HEK293T (cell line): ENCODE results near the gene GDF10.

Experiments
- CTCF ChIA-PET: fragments of 350-600 bp; formaldehyde crosslinking; extraction: SDS; loops from one replicate; lab custom pipeline; 2021; ENCODE audit warnings: antibody characterized with exemption, inconsistent platforms; lab: Yijun Ruan, JAX
- POLR2A ChIA-PET: fragments of 350-600 bp; formaldehyde crosslinking; extraction: SDS; loops from one replicate; lab custom pipeline; 2020; ENCODE audit warnings: antibody characterized with exemption, inconsistent platforms; lab: Yijun Ruan, JAX
- DNase-seq: peaks from one replicate; pipeline ENCODE4 v3.0.0; 2012; ENCODE audit warnings: mixed read lengths; ENCODE audit errors: extremely low spot score
- ARNT ChIP-seq: fragments of 450-650 bp; IDR thresholded peaks from 2 replicates; pipeline ENCODE4 v1.6.1; 2017; ENCODE audit warnings: mild to moderate bottlenecking
- BHLHE40 ChIP-seq: fragments of 450-650 bp; IDR thresholded peaks from 2 replicates; pipeline ENCODE4 v1.6.1; 2016; ENCODE audit warnings: mild to moderate bottlenecking, moderate library complexity, borderline replicate concordance
- CTBP1 ChIP-seq: fragments of 450-650 bp; IDR thresholded peaks from 2 replicates; pipeline ENCODE4 v1.6.1; 2016; ENCODE audit warnings: borderline replicate concordance
- ELF4 ChIP-seq: fragments of 450-650 bp; IDR thresholded peaks from 2 replicates; pipeline ENCODE4 v1.6.1; 2017; ENCODE audit warnings: antibody characterized with exemption
- FOXA1 ChIP-seq: fragments of 450-650 bp; IDR thresholded peaks from 2 replicates; pipeline ENCODE4 v1.6.1; 2016; ENCODE audit warnings: mild to moderate bottlenecking
- FOXK2 ChIP-seq: fragments of 450-650 bp; IDR thresholded peaks from 2 replicates; pipeline ENCODE4 v1.6.1; 2016; ENCODE audit warnings: mild to moderate bottlenecking
- FOXM1 ChIP-seq: fragments of 450-650 bp; IDR thresholded peaks from 2 replicates; pipeline ENCODE4 v1.6.1; 2017; ENCODE audit warnings: mild to moderate bottlenecking, borderline replicate concordance
- HDGF ChIP-seq: fragments of 450-650 bp; IDR thresholded peaks from 2 replicates; pipeline ENCODE4 v1.6.1; 2017; ENCODE audit warnings: antibody characterized with exemption, borderline replicate concordance
- L3MBTL2 ChIP-seq: fragments of 450-650 bp; conservative IDR thresholded peaks from 2 replicates; pipeline ENCODE4 v1.6.1; 2016; ENCODE audit warnings: mild to moderate bottlenecking
- LEF1 ChIP-seq: fragments of 450-650 bp; IDR thresholded peaks from 2 replicates; pipeline ENCODE4 v1.6.1; 2017; ENCODE audit warnings: mild to moderate bottlenecking, borderline replicate concordance
- NFRKB ChIP-seq: fragments of 450-650 bp; IDR thresholded peaks from 2 replicates; pipeline ENCODE4 v1.6.1; 2016; ENCODE audit warnings: mild to moderate bottlenecking, moderate library complexity
- SP1 ChIP-seq: fragments of 450-650 bp; IDR thresholded peaks from 2 replicates; pipeline ENCODE4 v1.6.1; 2017
- SUZ12 ChIP-seq: fragments of 450-650 bp; IDR thresholded peaks from 2 replicates; pipeline ENCODE4 v1.6.1; 2016; ENCODE audit warnings: mild to moderate bottlenecking
- TARDBP ChIP-seq: fragments of 450-650 bp; IDR thresholded peaks from 2 replicates; pipeline ENCODE4 v1.6.1; 2016
- ZNF384 ChIP-seq: fragments of 450-650 bp; IDR thresholded peaks from 2 replicates; pipeline ENCODE4 v1.6.1; 2016
- TF ChIP-seq, protein P1 (sequence below): fragments of 450-650 bp; IDR thresholded peaks from 2 replicates; pipeline ENCODE4 v1.6.1; 2016

GDF10 gene

DNA sequence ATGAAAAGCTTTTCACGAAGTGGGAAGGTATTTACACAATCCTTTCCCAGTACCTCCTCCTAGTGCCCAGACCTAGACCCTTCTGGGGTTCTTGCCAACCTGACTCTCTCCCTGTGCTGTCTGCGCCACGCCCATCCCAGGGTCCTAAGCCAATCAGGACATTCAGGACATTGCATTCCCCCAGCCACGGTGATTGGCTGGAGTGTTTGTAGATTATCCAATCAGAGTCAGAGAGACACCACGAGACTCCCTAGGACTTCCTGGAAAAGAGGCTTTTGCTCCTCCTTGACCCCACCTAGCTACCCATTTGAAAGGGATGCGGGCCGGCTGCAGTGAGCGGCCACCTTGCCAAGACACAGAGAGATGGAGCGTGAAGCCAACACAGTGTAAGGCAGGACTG, 18.7 kb downstream of the GDF10 start:
- POLR2A ChIA-PET: no interaction called here
- DNase-seq: peak; percentile 33
- CTCF ChIA-PET: no interaction called here
- TF ChIP-seq ARNT: no peak
- TF ChIP-seq ELF4: no peak
- TF ChIP-seq HDGF: no peak
- TF ChIP-seq CTBP1: no peak
- no peak for TF ChIP-seq BHLHE40
- no peak for TF ChIP-seq LEF1
- no peak for TF ChIP-seq FOXA1
- TF ChIP-seq ZNF384: no peak
- no peak for TF ChIP-seq FOXK2
- no peak for TF ChIP-seq SP1
- TF ChIP-seq SUZ12: no peak
- TF ChIP-seq FOXM1: no peak

DNA sequence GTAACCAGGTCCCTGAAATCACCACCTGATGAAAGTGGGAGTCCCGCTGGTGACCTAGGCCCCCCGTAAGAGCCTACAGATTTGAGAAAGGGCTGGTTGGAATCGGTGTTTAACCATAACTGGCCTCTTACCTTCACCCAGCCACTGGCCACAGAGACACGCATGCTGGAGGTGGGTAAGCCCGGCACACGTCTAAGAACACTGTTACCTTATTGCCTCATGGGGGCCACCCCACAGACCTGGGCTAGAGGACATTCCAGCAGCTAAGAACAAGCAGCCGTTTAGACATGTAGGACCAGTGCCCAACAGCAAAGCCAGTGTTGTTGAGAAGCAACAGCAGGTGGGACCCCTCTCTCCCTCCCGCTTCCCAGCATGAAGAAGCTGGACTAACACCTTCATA, 19.8 kb downstream of the GDF10 start:
- POLR2A ChIA-PET: no interaction called here
- CTCF ChIA-PET: no interaction called here
- no peak for TF ChIP-seq LEF1
- no peak for TF ChIP-seq SUZ12
- TF ChIP-seq FOXM1: no peak
- no peak for TF ChIP-seq FOXK2
- TF ChIP-seq NFRKB: no peak
- no peak for TF ChIP-seq L3MBTL2
- TF ChIP-seq CTBP1: no peak
- TF ChIP-seq ELF4: no peak
- TF ChIP-seq, protein P1, sequence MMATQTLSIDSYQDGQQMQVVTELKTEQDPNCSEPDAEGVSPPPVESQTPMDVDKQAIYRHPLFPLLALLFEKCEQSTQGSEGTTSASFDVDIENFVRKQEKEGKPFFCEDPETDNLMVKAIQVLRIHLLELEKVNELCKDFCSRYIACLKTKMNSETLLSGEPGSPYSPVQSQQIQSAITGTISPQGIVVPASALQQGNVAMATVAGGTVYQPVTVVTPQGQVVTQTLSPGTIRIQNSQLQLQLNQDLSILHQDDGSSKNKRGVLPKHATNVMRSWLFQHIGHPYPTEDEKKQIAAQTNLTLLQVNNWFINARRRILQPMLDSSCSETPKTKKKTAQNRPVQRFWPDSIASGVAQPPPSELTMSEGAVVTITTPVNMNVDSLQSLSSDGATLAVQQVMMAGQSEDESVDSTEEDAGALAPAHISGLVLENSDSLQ: no peak
- TF ChIP-seq ZNF384: no peak
- no peak for TF ChIP-seq TARDBP
- TF ChIP-seq FOXA1: no peak
- TF ChIP-seq HDGF: no peak
- TF ChIP-seq BHLHE40: no peak
- no peak for TF ChIP-seq ARNT
- TF ChIP-seq SP1: no peak
- DNase-seq: no peak

DNA sequence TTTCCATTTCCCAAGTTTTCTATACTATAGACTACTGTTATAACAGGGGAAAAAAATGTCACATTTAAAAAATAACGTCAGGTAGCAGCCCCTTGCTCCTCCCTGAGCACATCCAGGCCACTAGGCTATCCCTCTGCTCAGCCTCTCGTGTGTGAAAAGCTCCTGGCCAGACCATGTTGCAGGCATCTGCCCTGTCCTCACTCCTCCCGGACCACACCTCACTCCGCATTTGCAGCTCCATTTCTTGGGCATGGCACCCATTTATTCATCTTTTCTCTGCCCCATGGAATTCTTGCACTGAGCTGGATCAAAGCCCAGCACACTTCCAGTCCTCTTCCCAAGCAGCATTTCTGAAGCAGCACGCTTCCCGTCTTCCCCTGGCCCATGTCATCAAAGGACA, 20.8 kb downstream of the GDF10 start:
- DNase-seq: no peak
- TF ChIP-seq SP1 (no peak), TARDBP (no peak), BHLHE40 (no peak), CTBP1 (no peak), ZNF384 (no peak), ARNT (no peak), FOXA1 (no peak)
- ChIA-PET CTCF (no interaction called here), POLR2A (no interaction called here)

DNA sequence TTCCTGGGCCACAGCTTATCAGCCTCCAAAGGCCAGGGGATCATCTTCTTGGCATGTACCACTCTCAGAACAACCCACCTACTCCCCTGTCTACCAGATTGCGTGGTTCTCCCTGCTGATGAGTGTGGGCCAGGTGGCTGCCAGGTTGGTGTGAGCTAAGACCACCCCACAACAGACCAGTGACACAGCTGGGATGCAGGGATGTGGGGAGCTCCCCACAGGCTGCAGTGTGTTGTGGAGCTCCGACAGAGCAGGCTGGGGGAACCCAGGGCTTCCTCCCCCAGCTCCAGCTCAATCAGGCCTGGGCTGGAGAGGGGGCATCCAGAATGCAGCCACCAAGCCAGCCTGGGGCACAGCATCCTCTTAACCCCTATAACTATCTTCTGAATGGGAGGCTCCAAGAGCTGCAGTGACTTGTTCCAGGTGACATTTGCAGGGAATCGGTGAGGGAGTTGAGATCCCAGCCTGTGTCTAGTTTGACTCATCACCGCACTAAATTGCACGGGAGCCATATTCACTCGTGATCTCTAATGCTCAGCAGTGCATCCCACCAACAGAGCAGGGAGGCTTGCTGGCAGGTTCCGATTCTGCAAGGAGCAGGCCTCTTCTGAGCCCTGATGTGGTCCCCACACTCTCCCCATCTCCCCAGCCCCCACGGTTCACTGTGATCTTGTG, 21.7 kb downstream of the GDF10 start:
- ChIA-PET CTCF (no interaction called here), POLR2A (interaction anchor here (0.7 kb wide), 1 partner anchor 328 kb away, joined by 3 read pairs; no protein-coding TSS in a partner anchor)
- DNase-seq: no peak
- no peak for TF ChIP-seq ZNF384
- TF ChIP-seq TARDBP: no peak
- TF ChIP-seq FOXM1: no peak

DNA sequence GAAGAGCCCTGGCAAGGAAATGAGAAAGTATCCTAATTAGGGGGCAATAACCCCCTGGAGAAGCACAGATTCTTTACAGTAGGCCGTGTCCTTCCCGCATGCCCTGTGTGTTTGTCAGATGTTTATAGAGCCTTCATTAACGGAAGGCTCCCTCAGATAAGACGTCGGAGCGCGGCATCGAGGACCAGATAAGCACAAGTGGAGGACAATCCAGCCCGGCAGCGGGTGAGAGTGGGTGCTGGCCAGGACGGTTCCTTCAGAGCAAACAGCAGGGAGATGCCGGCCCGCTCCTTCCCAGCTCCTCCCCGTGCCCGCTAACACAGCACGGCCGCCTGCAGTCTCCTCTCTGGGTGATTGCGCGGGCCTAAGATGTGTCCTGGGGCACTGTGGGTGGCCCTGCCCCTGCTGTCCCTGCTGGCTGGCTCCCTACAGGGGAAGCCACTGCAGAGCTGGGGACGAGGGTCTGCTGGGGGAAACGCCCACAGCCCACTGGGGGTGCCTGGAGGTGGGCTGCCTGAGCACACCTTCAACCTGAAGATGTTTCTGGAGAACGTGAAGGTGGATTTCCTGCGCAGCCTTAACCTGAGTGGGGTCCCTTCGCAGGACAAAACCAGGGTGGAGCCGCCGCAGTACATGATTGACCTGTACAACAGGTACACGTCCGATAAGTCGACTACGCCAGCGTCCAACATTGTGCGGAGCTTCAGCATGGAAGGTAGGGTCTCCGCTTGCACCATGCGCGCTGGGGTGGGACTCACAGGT, 22.5 kb downstream of the GDF10 start, which contains the start of gene GDF2:
GDF2 (plus strand) TSS at position 155 of the 762 bp plus-strand sequence; CDS start at position 370, 215 bp downstream.
- no peak for TF ChIP-seq FOXK2
- no peak for TF ChIP-seq SUZ12
- no peak for TF ChIP-seq TARDBP
- no peak for TF ChIP-seq ZNF384
- TF ChIP-seq FOXA1: no peak
- no peak for TF ChIP-seq ELF4
- ChIA-PET CTCF (interaction anchor here (1.6 kb wide), 1 partner anchor 18 kb away, joined by 4 read pairs; no protein-coding TSS in a partner anchor), POLR2A (no interaction called here)
- DNase-seq: no peak

DNA sequence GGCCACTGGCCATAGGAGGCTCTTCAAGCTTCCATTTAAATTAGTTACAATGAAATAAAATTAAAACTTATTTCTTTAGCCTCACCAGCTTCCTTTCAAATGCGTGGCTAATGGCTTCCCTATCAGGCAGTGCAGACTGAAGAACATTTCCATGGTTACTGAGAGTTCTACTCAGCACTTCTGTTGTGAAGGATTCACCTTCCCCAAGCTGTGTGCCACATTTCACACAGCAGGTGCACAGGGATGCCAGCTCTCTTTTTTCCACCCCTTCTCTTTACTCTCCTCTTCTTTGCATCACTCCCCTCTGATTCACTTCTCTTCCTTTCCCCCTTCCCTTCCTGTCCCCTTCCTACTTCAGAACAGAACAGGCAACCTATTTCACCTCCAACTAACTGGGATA, 23.1 kb downstream of the GDF10 start:
- ChIA-PET POLR2A (no interaction called here), CTCF (interaction anchor here (1.6 kb wide), 1 partner anchor 18 kb away, joined by 4 read pairs; no protein-coding TSS in a partner anchor)
- DNase-seq: no peak
- TF ChIP-seq CTBP1 (no peak), NFRKB (no peak), FOXA1 (no peak), ZNF384 (no peak), BHLHE40 (no peak), HDGF (no peak), ARNT (no peak), FOXK2 (no peak), TARDBP (no peak), L3MBTL2 (no peak)
- TF ChIP-seq, protein P1: no peak
